LHCN-M2 (cell line): ENCODE data around the gene RNF166. TPM values are rescaled to one million over a fixed set of nuclear protein-coding genes. Genes with fewer than 3 reads are reported as not detected.

Experiments used
- DNase-seq: peaks from one replicate; pipeline ENCODE4 v3.0.0-alpha.2; 2012; ENCODE audit warnings: low read depth
- total RNA-seq: library from RNA; depleted of rRNA; stranded (reverse); fragments of >200 nt; gene quantifications from 2 replicates; pipeline ENCODE4 v1.2.3, GENCODE V29; 2014

The RNF166 gene
- total RNA-seq, 1 experiment from 2014 or later, result 21.9 TPM

DNA sequence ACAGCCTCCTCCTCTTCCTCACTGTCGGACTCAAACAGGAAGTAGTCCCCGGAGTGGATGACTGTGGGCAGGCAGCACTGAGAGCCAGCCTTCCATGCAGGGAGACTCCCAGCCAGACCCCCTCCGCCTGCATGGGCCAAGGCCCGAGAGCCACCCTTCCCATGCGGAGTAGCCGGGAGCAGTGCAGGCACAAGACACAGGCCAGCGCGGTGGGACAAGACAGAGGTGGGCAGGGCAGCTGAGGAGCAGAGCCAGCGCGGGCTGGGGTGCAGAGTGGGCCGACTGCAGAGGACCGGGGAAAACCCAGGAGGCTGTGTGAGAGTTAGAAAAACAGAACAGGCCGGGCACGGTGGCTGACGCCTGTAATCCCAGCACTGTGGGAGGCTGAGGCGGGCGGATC lies 17.7 kb upstream of the RNF166 start:
- no peak for DNase-seq

DNA sequence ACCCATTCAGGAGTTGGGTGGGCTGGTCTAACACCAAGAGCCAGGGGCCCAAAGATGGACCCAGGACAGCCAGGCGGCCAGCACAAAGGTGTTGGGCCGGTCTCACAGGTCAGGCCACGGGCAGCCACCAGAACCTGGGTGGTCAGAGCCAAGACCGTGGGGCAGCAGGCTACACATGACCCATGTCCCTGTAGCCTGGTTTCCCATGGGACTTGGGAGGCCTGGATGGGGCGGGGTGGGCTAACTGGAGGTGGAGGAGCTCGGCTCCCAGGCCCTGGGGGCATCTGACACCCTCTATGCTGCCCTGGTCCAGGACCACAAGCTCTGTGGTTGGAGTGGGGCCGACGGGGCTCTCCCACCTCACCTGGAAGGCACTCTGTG lies 17.3 kb upstream of the RNF166 start:
- DNase-seq, result no peak

- no peak for DNase-seq
Observed at GRCh38 chr16:88722784-88723506, 16.7 kb upstream of the RNF166 start.

- DNase-seq, result no peak
Observed at GRCh38 chr16:88721815-88722755, 15.9 kb upstream of the RNF166 start.

GRCh38 chr16:88721236-88721635 lies 15.0 kb upstream of the RNF166 start:
- DNase-seq, result no peak

GRCh38 chr16:88720396-88720970 lies 14.3 kb upstream of the RNF166 start:
- DNase-seq, result no peak

DNA sequence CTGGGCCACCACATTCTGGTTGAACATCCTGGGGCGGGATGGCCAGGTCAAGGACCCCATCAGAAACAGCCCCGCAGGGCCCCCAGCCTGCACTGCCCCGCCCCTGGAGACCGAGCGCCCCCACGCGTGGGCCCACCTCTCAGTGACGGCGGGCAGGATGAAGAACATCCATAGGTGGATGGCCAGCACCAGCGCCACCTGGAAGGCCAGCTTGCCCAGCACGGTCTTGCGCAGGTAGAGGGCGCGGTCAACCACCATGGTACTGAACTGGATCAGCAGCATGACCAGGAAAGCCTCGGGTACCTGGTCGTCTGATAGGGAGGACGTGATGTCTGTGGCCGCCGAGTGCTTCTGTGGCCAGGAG lies 13.7 kb upstream of the RNF166 start:
- DNase-seq, result no peak

DNA sequence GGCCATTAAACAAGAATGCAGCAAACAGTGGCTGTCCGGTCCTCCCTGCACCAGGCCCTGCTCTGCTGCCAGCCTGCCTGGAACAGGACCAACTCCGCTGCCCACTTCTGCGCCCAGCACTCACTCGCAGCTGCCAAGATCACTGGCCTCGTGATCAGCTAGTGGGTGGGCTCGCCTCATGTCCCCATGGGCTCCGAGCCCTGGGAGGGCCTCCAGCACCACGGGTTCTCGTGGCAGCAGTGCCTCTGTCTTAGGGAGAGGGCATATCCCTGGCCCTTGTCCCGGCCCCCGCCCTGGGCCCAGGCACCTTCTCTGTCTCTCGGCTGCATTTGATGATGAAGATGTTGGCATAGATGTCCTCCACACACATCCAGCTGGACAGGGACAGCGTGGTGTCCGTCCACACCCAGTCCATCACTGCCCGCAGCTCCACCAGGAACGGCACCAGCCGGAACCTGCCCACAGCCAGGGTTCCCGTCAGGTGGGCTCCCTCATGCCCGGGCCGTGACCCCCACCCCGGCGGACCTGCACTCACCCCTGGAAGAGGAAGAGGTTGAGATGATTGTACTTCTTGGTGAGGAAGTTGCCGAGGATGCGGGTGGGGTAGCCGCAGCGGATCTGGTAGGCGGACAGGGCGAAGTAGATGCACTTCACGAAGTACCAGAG lies 13.2 kb upstream of the RNF166 start:
- DNase-seq, result no peak

- DNase-seq, result no peak
Observed at GRCh38 chr16:88718178-88718577, 12.0 kb upstream of the RNF166 start.

GRCh38 chr16:88716601-88717001 lies 10.4 kb upstream of the RNF166 start:
- no peak for DNase-seq

DNA sequence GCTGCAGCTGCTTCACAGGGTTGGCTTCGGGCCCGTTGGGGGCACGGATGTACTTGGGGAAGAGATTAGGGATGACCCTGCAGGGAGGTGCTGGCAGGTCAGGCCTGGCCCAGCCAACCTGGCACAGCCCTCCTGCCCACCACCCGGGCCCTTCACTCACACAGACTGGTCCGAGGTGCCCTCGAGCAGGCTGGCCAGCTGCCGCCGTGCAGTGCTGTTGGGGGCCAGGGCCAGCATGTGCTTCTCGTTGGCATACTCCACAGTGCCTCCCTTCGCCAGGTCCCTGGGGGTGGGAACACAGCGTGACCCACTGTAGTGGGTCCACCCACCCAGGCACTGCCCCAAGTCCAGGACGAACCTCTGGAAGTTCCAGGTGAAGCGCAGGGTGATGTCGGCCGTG lies 10.0 kb upstream of the RNF166 start:
- no peak for DNase-seq

- no peak for DNase-seq
Observed at GRCh38 chr16:88715312-88716190, 9.3 kb upstream of the RNF166 start.

DNA sequence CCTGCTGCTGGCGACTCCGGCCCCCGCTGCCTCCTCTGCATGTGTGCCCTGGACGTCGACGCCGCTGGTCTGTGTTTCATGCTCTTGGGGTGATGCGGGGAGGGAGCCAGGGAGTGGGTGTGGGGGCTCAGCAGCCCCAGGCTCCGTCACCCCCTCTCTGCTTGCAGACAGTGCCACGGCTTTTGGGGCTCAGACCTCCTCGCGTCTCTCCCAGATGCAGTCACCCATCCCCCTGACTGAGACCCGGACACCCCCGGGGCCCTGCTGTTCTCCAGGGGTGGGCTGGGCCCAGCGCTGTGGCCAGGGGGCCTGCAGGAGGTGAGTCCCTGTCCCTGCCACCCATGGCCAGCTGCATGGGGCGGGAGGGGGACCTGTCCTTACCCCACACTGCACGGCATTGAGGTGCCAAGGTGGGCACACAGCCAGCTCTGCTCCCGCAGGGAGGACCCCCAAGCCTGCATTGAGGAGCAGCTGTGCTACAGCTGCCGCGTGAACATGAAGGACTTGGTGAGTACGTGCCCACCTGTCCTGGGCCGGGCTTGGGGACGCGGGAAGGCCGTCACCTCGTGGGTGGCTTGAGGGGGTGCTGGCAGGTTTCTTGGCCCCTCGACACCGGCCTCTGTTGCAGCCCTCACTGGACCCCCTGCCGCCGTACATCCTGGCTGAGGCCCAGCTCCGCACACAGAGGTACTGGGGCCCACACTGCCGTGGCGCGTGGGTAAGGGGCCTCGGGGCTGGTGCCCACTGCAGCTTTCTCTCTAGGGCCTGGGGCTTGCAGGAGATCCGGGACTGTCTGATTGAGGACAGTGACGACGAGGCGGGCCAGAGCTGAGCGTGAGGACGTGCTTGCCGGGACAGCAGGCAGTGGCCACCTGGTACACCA lies 8.5 kb upstream of the RNF166 start:
- no peak for DNase-seq

DNA sequence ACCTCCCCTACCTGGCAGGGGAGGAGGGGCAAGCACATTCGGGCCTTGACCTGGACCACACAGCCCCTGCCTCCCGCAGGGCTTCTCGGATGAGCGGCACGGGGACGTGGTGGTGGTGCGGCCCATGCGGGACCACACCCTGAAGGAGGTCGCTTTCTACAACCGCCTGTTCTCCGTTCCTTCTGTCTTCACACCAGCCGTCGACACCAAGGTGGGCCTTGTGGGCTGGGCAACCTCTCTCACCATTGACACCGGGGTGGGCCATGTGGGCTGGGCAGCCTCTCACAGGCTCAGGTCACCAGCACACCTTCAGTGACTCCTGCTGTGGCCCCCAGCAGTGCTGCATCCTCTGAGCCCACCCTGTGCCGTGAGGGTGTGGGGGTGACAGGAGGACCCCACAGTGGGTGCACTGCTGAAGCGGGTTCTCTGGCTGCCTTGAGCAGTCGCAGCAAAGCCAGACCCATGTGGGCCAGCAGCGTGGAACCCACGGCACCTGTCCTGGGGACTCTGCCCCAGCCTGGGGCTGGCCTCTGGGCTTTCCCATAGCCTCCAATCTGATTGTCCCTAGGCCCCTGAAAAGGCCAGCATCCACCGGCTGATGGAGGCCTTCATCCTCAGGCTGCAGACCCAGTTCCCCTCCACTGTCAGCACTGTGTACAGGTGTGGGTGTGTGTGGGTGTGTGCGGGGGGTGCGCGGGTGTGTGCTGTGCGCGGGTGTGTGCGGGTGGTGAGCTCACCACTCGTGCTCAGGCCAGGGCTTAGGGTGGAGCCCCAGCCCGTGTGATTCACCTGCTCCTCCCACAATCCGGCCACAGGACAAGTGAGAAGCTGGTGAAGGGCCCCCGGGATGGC lies 7.6 kb upstream of the RNF166 start:
- no peak for DNase-seq

DNA sequence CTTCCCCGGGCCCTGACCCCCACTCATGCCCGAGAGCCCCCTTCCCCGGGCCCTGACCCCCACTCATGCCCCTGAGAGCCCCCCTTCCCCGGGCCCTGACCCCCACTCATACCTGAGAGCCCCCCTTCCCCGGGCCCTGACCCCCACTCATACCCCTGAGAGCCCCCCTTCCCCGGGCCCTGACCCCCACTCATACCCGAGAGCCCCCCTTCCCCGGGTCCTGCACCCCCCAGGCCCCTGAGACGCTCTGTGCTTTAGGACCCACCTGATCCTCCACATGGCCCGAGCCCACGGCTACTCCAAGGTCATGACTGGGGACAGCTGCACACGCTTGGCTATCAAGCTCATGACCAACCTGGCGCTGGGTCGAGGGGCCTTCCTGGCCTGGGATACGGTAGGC lies 6.8 kb upstream of the RNF166 start:
- DNase-seq, result no peak

- no peak for DNase-seq
Observed at GRCh38 chr16:88712362-88712979, 6.3 kb upstream of the RNF166 start.

DNA sequence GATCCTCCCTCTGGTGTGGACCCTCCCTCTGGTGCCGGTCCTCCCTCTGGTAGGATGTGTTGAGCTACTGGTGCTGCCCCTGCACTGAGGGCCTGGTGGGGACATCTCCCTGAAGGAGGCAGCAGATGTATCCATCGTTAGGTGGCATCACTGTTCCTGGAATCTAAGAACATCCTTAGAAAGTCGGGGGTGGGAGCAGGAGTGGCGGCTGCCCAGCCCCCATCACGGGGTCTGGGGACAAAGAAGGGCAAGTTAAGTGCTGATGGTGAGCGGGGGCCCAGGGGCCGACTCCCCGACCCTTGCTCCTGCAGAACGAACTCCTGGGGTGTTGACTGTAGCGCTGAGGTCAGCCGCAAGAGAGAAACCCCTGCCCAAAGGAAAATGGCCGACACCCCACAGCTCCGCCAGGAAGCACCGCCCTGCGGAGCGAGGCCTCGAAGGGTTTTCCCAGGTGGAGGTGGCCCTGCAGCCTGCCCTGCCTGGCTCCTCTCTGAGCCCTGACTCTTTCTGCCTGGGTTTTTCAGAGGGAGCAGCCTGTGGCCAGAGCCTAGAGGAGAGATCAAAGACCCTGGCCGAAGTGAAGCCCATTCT lies 5.6 kb upstream of the RNF166 start:
- no peak for DNase-seq

- no peak for DNase-seq
Observed at GRCh38 chr16:88710556-88710955, 4.3 kb upstream of the RNF166 start.
